A549 (cell line): ENCODE measurements around the gene REXO5. TPM values are rescaled to one million over a fixed set of nuclear protein-coding genes. Genes with fewer than 3 reads are reported as not detected.

Experiments
- ATAC-seq, 2 experiments: fragments of 200-7000 bp in 1 of 2; fragments of >200 bp in 1 of 2; cut with Nextera tagmentation in 1 of 2; cut with Tn5 transposase in 1 of 2; 3 replicates each; pipeline versions ENCODE4 v1.8.0 to v1.9.1; 2018 to 2020; ENCODE audit warnings: mild to moderate bottlenecking in 1 of 2, moderate library complexity in 1 of 2
- CTCF ChIA-PET: fragments of 300-600 bp; sonication (Branson Sonifier 250); formaldehyde crosslinking; extraction: SDS; loops from one replicate; lab custom pipeline; 2021; ENCODE audit warnings: antibody characterized with exemption, inconsistent platforms; lab: Yijun Ruan, JAX
- POLR2A ChIA-PET: fragments of 350-600 bp; formaldehyde crosslinking; extraction: SDS; loops from one replicate; lab custom pipeline; 2021; ENCODE audit warnings: antibody characterized with exemption, inconsistent platforms; lab: Yijun Ruan, JAX
- DNase-seq, 2 experiments: peaks; one replicate each; pipeline versions ENCODE4 v3.0.0 to v3.0.0-alpha.2; 2011 to 2016; ENCODE audit warnings: low read depth in 1 of 2, low spot score in 1 of 2
- FAIRE-seq: peaks from 2 replicates; lab custom pipeline; 2011; peaks lifted over from hg19 to GRCh38; lab: Jason Lieb, UNC
- H3K27ac ChIP-seq, 2 experiments: fragments of >200 bp; sonication (Bioruptor Twin); formaldehyde crosslinking; 3 replicates each; pipeline ENCODE4 v1.5.1; 2016 to 2017
- H3K4me1 ChIP-seq: fragments of >200 bp; sonication (Bioruptor Twin); formaldehyde crosslinking; 3 replicates; pipeline ENCODE4 v1.6.1; 2016
- H3K4me2 ChIP-seq: fragments of >200 bp; sonication (Bioruptor Twin); formaldehyde crosslinking; 3 replicates; pipeline ENCODE4 v1.6.1; 2016
- H3K4me3 ChIP-seq: fragments of >200 bp; sonication (Bioruptor Twin); formaldehyde crosslinking; 3 replicates; pipeline ENCODE4 v1.5.1; 2016
- H3K9me3 ChIP-seq: fragments of >200 bp; sonication (Bioruptor Twin); formaldehyde crosslinking; 3 replicates; pipeline ENCODE4 v1.6.1; 2016
- BHLHE40 ChIP-seq: IDR thresholded peaks from 2 replicates; pipeline ENCODE4 v1.6.1; 2012; ENCODE audit warnings: low read depth, low read length, inconsistent platforms
- CBX2 ChIP-seq: fragments of 200-600 bp; sonication (generic); IDR thresholded peaks from 2 replicates; pipeline ENCODE4 v1.6.1; 2016; ENCODE audit warnings: low read depth, mild to moderate bottlenecking, borderline replicate concordance
- CEBPB ChIP-seq, 2 experiments: fragments of >200 bp in 1 of 2; sonication (Bioruptor Twin) in 1 of 2; formaldehyde crosslinking in 1 of 2; IDR thresholded peaks; 2 replicates each; pipeline ENCODE4 v1.6.1; 2012 to 2016
- ESRRA ChIP-seq: fragments of 150-350 bp; IDR thresholded peaks from 2 replicates; pipeline ENCODE4 v1.6.1; 2014; ENCODE audit warnings: mild to moderate bottlenecking, low read length, borderline replicate concordance
- FOSL2 ChIP-seq, 2 experiments: fragments of 450-650 bp in 1 of 2; fragments of >200 bp in 1 of 2; sonication (Bioruptor Twin) in 1 of 2; formaldehyde crosslinking; IDR thresholded peaks; 2 replicates each; pipeline versions ENCODE4 v1.5.0 to v1.6.1; 2016 to 2020; ENCODE audit warnings: mild to moderate bottlenecking in 1 of 2, moderate library complexity in 1 of 2
- HOXB5 ChIP-seq: fragments of 250-450 bp; sonication (Bioruptor Pico); IDR thresholded peaks from 2 replicates; pipeline ENCODE4 v1.5.0; 2020; ENCODE audit warnings: mild to moderate bottlenecking, moderate library complexity
- JUN ChIP-seq, 2 experiments: fragments of >200 bp; sonication (Bioruptor Twin); formaldehyde crosslinking; IDR thresholded peaks; 2 replicates in 1 of 2; 3 replicates in 1 of 2; pipeline ENCODE4 v1.6.1; 2016 to 2017
- KDM5A ChIP-seq: fragments of 200-600 bp; sonication (generic); IDR thresholded peaks from 2 replicates; pipeline ENCODE4 v1.6.1; 2016; ENCODE audit warnings: antibody characterized with exemption, mild to moderate bottlenecking
- MAFK ChIP-seq: fragments of 450-650 bp; IDR thresholded peaks from 2 replicates; pipeline ENCODE4 v1.6.1; 2014; ENCODE audit not compliant: partially characterized antibody
- NPAS2 ChIP-seq: fragments of 250-450 bp; sonication (Bioruptor Pico); IDR thresholded peaks from 2 replicates; pipeline ENCODE4 v1.8.0; 2022; ENCODE audit warnings: mild to moderate bottlenecking, moderate library complexity, borderline replicate concordance
- RAD21 ChIP-seq, 2 experiments: fragments of >200 bp in 1 of 2; sonication (Bioruptor Twin) in 1 of 2; formaldehyde crosslinking in 1 of 2; IDR thresholded peaks in 1 of 2; conservative IDR thresholded peaks in 1 of 2; 2 replicates in 1 of 2; 3 replicates in 1 of 2; pipeline ENCODE4 v1.6.1; 2012 to 2018; ENCODE audit warnings: inconsistent platforms in 1 of 2
- RFX5 ChIP-seq: fragments of 450-650 bp; IDR thresholded peaks from 2 replicates; pipeline ENCODE4 v1.7.1; 2014; ENCODE audit warnings: antibody characterized with exemption, mild to moderate bottlenecking, moderate library complexity
- RNF2 ChIP-seq: fragments of 200-600 bp; sonication (generic); IDR thresholded peaks from 2 replicates; pipeline ENCODE4 v1.6.1; 2016; ENCODE audit warnings: low read depth, mild to moderate bottlenecking, antibody characterized with exemption, moderate library complexity, borderline replicate concordance
- SMC3 ChIP-seq: fragments of >200 bp; sonication (Bioruptor Twin); formaldehyde crosslinking; IDR thresholded peaks from 3 replicates; pipeline ENCODE4 v1.6.1; 2018; ENCODE audit warnings: inconsistent platforms
- ZFP36 ChIP-seq: fragments of 450-650 bp; IDR thresholded peaks from 2 replicates; pipeline ENCODE4 v1.6.1; 2014; ENCODE audit warnings: borderline replicate concordance; ENCODE audit not compliant: partially characterized antibody
- ZNF302 ChIP-seq: fragments of 250-450 bp; sonication (Bioruptor Pico); IDR thresholded peaks from 2 replicates; pipeline ENCODE4 v1.9.0; 2021; ENCODE audit warnings: inconsistent platforms, mild to moderate bottlenecking, moderate library complexity
- WGBS: methylation state at CpG from one replicate; pipeline ENCODE4 v1.1.6; 2017; ENCODE audit errors: missing lambda C conversion rate; 5-methylcytosine and 5-hydroxymethylcytosine counted together
- polyA plus RNA-seq, 4 experiments: library from polyadenylated mRNA; depleted of rRNA in 3 of 4; stranded (reverse); fragments of >200 nt; fragmentation: RNase III in 1 of 4; extraction: RNeasy Plus Mini Kit Qiagen cat#74134 plus additional on column Dnase treatment in 1 of 4; gene quantifications; 2 replicates in 3 of 4; 3 replicates in 1 of 4; pipeline ENCODE4 v1.2.3, GENCODE V29; 2011 to 2017
- TF ChIP-seq, protein P1 (sequence below): IDR thresholded peaks from 2 replicates; pipeline ENCODE4 v1.6.1; 2012
- TF ChIP-seq, protein P2 (sequence below): fragments of >200 bp; sonication (Bioruptor Twin); formaldehyde crosslinking; IDR thresholded peaks from 3 replicates; pipeline ENCODE4 v1.5.1; 2016
- TF ChIP-seq, protein P3 (sequence below): fragments of 250-450 bp; sonication (Bioruptor Pico); IDR thresholded peaks from 2 replicates; pipeline ENCODE4 v1.5.0; 2020; ENCODE audit warnings: low read depth, mild to moderate bottlenecking, moderate library complexity
- TF ChIP-seq, protein P4 (sequence below): fragments of >200 bp; sonication (Bioruptor Twin); formaldehyde crosslinking; IDR thresholded peaks from 2 replicates; pipeline ENCODE4 v1.6.1; 2016

Gene REXO5
- polyA plus RNA-seq, 2 of the 4 experiments (the other 2 are of a cell fraction), result 4.0 to 5.1 TPM

DNA sequence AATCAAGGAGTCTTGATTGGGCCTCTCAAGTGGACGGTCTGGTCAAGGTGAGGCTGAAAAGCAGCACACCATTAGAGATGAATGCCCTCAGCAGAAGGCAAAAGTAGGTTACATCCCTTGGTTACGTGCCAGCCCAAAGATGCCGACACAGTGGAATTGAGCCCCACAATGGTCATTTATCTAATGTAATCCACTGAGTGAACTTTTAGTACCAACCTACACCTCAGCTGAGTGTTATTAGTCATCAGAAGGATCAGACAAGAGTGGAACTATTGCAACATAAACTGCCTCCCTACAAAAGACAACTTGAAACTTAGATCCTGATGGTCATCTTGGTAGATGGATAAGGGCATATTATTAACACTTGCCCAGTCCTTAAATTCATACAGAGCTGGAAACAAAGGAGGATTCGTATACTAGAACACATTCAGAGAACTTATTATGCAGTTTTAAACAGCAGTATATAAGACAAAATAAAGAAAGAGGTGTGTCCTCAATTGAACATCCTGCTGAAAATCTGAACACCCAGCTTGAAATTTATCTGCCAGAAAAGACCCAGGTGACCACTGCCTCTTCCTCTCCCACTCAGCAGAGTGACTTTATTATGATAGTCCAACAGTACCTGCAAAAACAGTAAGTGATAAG is 91.0 kb downstream of the REXO5 start:
- peak; percentile 44 for TF ChIP-seq MAFK
- TF ChIP-seq, protein P1, sequence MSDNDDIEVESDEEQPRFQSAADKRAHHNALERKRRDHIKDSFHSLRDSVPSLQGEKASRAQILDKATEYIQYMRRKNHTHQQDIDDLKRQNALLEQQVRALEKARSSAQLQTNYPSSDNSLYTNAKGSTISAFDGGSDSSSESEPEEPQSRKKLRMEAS, result no peak
- no peak for TF ChIP-seq FOSL2 (IDR thresholded peaks at IDR 0.05)
- TF ChIP-seq FOSL2 (CRISPR knock-in tag; IDR thresholded peaks at IDR 0.05), result peak; percentile 53
- no peak for TF ChIP-seq ZNF302 (CRISPR knock-in tag)
- TF ChIP-seq CEBPB (IDR thresholded peaks at IDR 0.05), result peak; percentile 61 to 65; a peak in 2 of 4 replicates
- TF ChIP-seq, protein P2, sequence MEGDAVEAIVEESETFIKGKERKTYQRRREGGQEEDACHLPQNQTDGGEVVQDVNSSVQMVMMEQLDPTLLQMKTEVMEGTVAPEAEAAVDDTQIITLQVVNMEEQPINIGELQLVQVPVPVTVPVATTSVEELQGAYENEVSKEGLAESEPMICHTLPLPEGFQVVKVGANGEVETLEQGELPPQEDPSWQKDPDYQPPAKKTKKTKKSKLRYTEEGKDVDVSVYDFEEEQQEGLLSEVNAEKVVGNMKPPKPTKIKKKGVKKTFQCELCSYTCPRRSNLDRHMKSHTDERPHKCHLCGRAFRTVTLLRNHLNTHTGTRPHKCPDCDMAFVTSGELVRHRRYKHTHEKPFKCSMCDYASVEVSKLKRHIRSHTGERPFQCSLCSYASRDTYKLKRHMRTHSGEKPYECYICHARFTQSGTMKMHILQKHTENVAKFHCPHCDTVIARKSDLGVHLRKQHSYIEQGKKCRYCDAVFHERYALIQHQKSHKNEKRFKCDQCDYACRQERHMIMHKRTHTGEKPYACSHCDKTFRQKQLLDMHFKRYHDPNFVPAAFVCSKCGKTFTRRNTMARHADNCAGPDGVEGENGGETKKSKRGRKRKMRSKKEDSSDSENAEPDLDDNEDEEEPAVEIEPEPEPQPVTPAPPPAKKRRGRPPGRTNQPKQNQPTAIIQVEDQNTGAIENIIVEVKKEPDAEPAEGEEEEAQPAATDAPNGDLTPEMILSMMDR, result no peak
- ChIA-PET CTCF (interaction anchor here (0.5 to 9.6 kb wide), 4 partner anchors 8 to 47 kb away, joined by 3 to 60 read pairs (median 3); no protein-coding TSS in a partner anchor), POLR2A (no interaction called here)
- Histone ChIP-seq H3K4me2 (peak overlapping the region; percentile 91), H3K4me1 (peaks cover 36% of the 10 kb centered on the region), H3K4me3 (no peak overlapping the region), H3K27ac (peak overlapping the region; percentile 36 to 38; a peak in 3 of 6 replicates), H3K9me3 (no peaks in the 10 kb centered on the region)
- FAIRE-seq, result no peak
- DNase-seq, result no peak
- 88% methylated on average over 4 of the region's 4 CpGs for WGBS
- no peak for ATAC-seq

DNA sequence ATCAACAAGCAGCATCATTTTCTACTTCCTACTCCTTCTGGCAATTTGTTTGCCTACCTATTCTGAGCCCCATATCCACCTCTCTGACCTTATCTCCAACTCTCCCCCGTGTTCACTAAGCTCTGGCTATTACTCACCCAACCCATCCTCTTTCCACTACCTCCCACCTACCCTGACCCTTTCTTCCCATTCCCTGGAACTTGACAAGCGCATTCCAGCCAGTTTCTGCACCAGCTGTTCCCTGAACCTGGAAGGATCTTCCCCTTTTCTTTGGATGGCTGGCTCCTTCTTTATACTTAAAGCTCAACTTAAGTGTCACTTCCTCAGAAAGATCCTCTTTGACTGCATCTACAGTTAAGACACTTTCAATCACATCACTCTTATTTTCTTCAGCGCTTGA is 91.6 kb downstream of the REXO5 start:
- Histone ChIP-seq H3K9me3 (no peaks in the 10 kb centered on the region), H3K4me1 (peaks cover 42% of the 10 kb centered on the region), H3K4me2 (peak overlapping the region; percentile 91), H3K27ac (peak overlapping the region; percentile 16 to 38; a peak in 3 of 6 replicates), H3K4me3 (no peak overlapping the region)
- FAIRE-seq (no peak), ATAC-seq (no peak), DNase-seq (no peak)
- POLR2A ChIA-PET, result no interaction called here
- CTCF ChIA-PET, result interaction anchor here (0.5 to 9.6 kb wide), 3 partner anchors 8 to 48 kb away, joined by 3 to 60 read pairs (median 3); no protein-coding TSS in a partner anchor
- WGBS, result 73% methylated on average over 3 of the region's 3 CpGs
- no peak for TF ChIP-seq SMC3
- no peak for TF ChIP-seq CBX2
- TF ChIP-seq RAD21 (conservative IDR thresholded peaks at IDR 0.05 in 1 of 2, IDR thresholded peaks at IDR 0.05 in 1 of 2), result no peak
- TF ChIP-seq ESRRA, result no peak
- TF ChIP-seq, protein P3, sequence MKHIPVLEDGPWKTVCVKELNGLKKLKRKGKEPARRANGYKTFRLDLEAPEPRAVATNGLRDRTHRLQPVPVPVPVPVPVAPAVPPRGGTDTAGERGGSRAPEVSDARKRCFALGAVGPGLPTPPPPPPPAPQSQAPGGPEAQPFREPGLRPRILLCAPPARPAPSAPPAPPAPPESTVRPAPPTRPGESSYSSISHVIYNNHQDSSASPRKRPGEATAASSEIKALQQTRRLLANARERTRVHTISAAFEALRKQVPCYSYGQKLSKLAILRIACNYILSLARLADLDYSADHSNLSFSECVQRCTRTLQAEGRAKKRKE, result no peak
- no peak for TF ChIP-seq NPAS2
- TF ChIP-seq BHLHE40, result no peak
- TF ChIP-seq RNF2, result no peak
- TF ChIP-seq HOXB5 (CRISPR knock-in tag), result no peak
- TF ChIP-seq ZFP36, result no peak
- TF ChIP-seq RFX5, result no peak
- TF ChIP-seq, protein P4, sequence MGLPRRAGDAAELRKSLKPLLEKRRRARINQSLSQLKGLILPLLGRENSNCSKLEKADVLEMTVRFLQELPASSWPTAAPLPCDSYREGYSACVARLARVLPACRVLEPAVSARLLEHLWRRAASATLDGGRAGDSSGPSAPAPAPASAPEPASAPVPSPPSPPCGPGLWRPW, result no peak
- TF ChIP-seq KDM5A, result no peak
- TF ChIP-seq JUN (IDR thresholded peaks at IDR 0.05), result no peak
- TF ChIP-seq, all 56 proteins: peak for 0
